Type B pancreatic cell (in vitro differentiated cells): ENCODE measurements around the gene SLC35B2. TPM values are rescaled to one million over a fixed set of nuclear protein-coding genes. Genes with fewer than 3 reads are reported as not detected.

Source experiments
- DNase-seq: peaks from one replicate; pipeline ENCODE4 v3.0.0; 2021; ENCODE audit warnings: mixed read lengths; ENCODE audit not compliant: unreplicated experiment; ENCODE audit errors: extremely low spot score
- H3K27ac Mint-ChIP-seq: 2 replicates; pipeline ENCODE4 v1.8.0; 2021; ENCODE audit warnings: mild to moderate bottlenecking, mixed read lengths
- H3K27me3 Mint-ChIP-seq: 2 replicates; pipeline ENCODE4 v1.8.0; 2021; ENCODE audit warnings: mixed read lengths
- H3K36me3 Mint-ChIP-seq: 2 replicates; pipeline ENCODE4 v1.8.0; 2021; ENCODE audit warnings: mixed read lengths
- H3K4me1 Mint-ChIP-seq: one replicate; pipeline ENCODE4 v1.8.0; 2021; ENCODE audit warnings: mixed read lengths; ENCODE audit not compliant: unreplicated experiment
- H3K4me3 Mint-ChIP-seq: 2 replicates; pipeline ENCODE4 v1.8.0; 2021; ENCODE audit warnings: mild to moderate bottlenecking, mixed read lengths
- H3K9me3 Mint-ChIP-seq: 2 replicates; pipeline ENCODE4 v1.8.0; 2021; ENCODE audit warnings: mixed read lengths
- CTCF ChIP-seq: fragments of 200-600 bp; sonication (generic); conservative IDR thresholded peaks from 2 replicates; pipeline ENCODE4 v1.5.0; 2021; ENCODE audit warnings: antibody characterized with exemption, mild to moderate bottlenecking
- total RNA-seq: library from RNA; stranded (reverse); gene quantifications from 2 replicates; pipeline ENCODE4 v1.2.1, GENCODE V29; 2021; ENCODE audit warnings: low replicate concordance

The SLC35B2 gene
- total RNA-seq, 1 donor from 2014 or later: 39.6 TPM

- Mint-ChIP-seq H3K36me3 (peaks cover 51% of the 10 kb centered on the region), H3K4me3 (no peak overlapping the region), H3K9me3 (no peaks in the 10 kb centered on the region), H3K4me1 (peaks cover 49% of the 10 kb centered on the region), H3K27me3 (peaks cover 3% of the 10 kb centered on the region), H3K27ac (peak overlapping the region; percentile 66)
- TF ChIP-seq CTCF: no peak
- no peak for DNase-seq
Measured at GRCh38 chr6:44251576-44252524, 5.5 kb downstream of the SLC35B2 start.

GRCh38 chr6:44250718-44251123 lies 6.6 kb downstream of the SLC35B2 start:
- Mint-ChIP-seq H3K36me3 (peaks cover 53% of the 10 kb centered on the region), H3K27ac (no peak overlapping the region), H3K9me3 (no peaks in the 10 kb centered on the region), H3K27me3 (peaks cover 6% of the 10 kb centered on the region), H3K4me3 (no peak overlapping the region), H3K4me1 (peaks cover 41% of the 10 kb centered on the region)
- no peak for TF ChIP-seq CTCF
- no peak for DNase-seq

- no peak for DNase-seq
- Mint-ChIP-seq H3K4me3 (peak overlapping the region; percentile 99), H3K27me3 (peaks cover 6% of the 10 kb centered on the region), H3K9me3 (no peaks in the 10 kb centered on the region), H3K4me1 (peaks cover 44% of the 10 kb centered on the region), H3K27ac (peak overlapping the region; percentile 61), H3K36me3 (peaks cover 53% of the 10 kb centered on the region)
- TF ChIP-seq CTCF: no peak
Measured at GRCh38 chr6:44250067-44250717, 7.1 kb downstream of the SLC35B2 start.

DNA sequence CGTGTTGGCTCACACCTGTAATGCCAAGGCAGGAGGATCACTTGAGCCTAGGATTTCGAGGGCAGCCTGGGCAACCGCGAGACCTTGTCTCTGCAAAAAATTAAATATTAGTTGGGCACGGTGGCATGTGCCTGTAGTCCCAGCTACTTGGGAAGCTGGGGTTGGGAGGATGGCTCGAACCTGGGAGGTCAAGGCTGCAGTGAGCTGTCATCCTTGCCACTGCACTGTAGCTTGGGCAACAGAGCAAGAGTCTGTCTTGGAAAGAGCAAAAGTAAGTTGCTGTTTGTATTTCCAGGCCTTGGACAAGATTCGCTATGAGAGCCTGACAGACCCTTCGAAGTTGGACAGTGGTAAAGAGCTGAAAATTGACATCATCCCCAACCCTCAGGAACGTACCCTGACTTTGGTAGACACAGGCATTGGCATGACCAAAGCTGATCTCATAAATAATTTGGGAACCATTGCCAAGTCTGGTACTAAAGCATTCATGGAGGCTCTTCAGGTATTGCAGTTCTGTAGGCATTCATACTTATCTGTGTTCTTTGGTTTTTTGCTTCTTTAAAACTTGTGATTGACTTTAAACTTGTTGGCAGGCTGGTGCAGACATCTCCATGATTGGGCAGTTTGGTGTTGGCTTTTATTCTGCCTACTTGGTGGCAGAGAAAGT lies 8.1 kb downstream of the SLC35B2 start:
- DNase-seq: no peak
- Mint-ChIP-seq H3K4me3 (peak overlapping the region; percentile 99), H3K9me3 (no peaks in the 10 kb centered on the region), H3K36me3 (peaks cover 53% of the 10 kb centered on the region), H3K4me1 (peaks cover 41% of the 10 kb centered on the region), H3K27me3 (peaks cover 6% of the 10 kb centered on the region), H3K27ac (peak overlapping the region; percentile 100)
- no peak for TF ChIP-seq CTCF

- peak overlapping the region; percentile 100 for H3K27ac Mint-ChIP-seq
- peaks cover 51% of the 10 kb centered on the region for H3K36me3 Mint-ChIP-seq
- DNase-seq: no peak
- peak overlapping the region; percentile 99 for H3K4me3 Mint-ChIP-seq
- H3K9me3 Mint-ChIP-seq: no peaks in the 10 kb centered on the region
- peaks cover 6% of the 10 kb centered on the region for H3K27me3 Mint-ChIP-seq
- H3K4me1 Mint-ChIP-seq: peaks cover 40% of the 10 kb centered on the region
- no peak for TF ChIP-seq CTCF
Measured at GRCh38 chr6:44248579-44248978, 8.7 kb downstream of the SLC35B2 start.
